Smooth muscle cell (in vitro differentiated cells): Measurements from ENCODE around the gene KIAA0232. TPM values are rescaled to one million over a fixed set of nuclear protein-coding genes. Genes with fewer than 3 reads are reported as not detected.

Experiments used
- DNase-seq: peaks from one replicate; lab custom pipeline; 2025; ENCODE audit not compliant: unreplicated experiment; lab: John Stamatoyannopoulos, UW
- H2AFZ ChIP-seq: fragments of 200-600 bp; sonication (generic); 2 replicates; pipeline ENCODE4 v1.6.0; 2016; ENCODE audit warnings: antibody characterized with exemption, low read depth, mild to moderate bottlenecking
- H3F3A ChIP-seq: fragments of 200-600 bp; sonication (generic); 2 replicates; pipeline ENCODE4 v1.6.0; 2017; ENCODE audit warnings: antibody characterized with exemption, low read depth
- H3K27ac ChIP-seq: fragments of 200-600 bp; sonication (generic); 2 replicates; pipeline ENCODE4 v1.5.1; 2016; ENCODE audit warnings: low read depth, mild to moderate bottlenecking
- H3K27me3 ChIP-seq: fragments of 200-600 bp; sonication (generic); 2 replicates; pipeline ENCODE4 v1.6.1; 2016; ENCODE audit warnings: low read depth, mild to moderate bottlenecking
- H3K36me3 ChIP-seq: fragments of 200-600 bp; sonication (generic); 2 replicates; pipeline ENCODE4 v1.5.1; 2016; ENCODE audit warnings: low read depth
- H3K4me1 ChIP-seq: fragments of 200-600 bp; sonication (generic); 2 replicates; pipeline ENCODE4 v1.5.1; 2016; ENCODE audit warnings: low read depth
- H3K4me2 ChIP-seq: fragments of 200-600 bp; sonication (generic); 2 replicates; pipeline ENCODE4 v1.6.0; 2016; ENCODE audit warnings: mild to moderate bottlenecking
- H3K4me3 ChIP-seq: fragments of 200-600 bp; sonication (generic); 2 replicates; pipeline ENCODE4 v1.5.1; 2016; ENCODE audit warnings: mild to moderate bottlenecking
- H3K79me2 ChIP-seq: fragments of 200-600 bp; sonication (generic); 2 replicates; pipeline ENCODE4 v1.6.0; 2016; ENCODE audit warnings: low read depth, mild to moderate bottlenecking
- H3K9ac ChIP-seq: fragments of 200-600 bp; sonication (generic); 2 replicates; pipeline ENCODE4 v1.6.0; 2016; ENCODE audit warnings: low read depth
- H3K9me3 ChIP-seq: fragments of 200-600 bp; sonication (generic); replicated peaks from 2 replicates; pipeline ENCODE4 v1.5.1; 2016; ENCODE audit warnings: low read depth
- H4K20me1 ChIP-seq: fragments of 200-600 bp; sonication (generic); 2 replicates; pipeline ENCODE4 v1.6.0; 2016; ENCODE audit warnings: low read depth
- WGBS: methylation state at CpG from one replicate; pipeline ENCODE4 v1.1.7; 2016; ENCODE audit warnings: low lambda C conversion rate; 5-methylcytosine and 5-hydroxymethylcytosine counted together
- polyA plus RNA-seq: library from polyadenylated mRNA; unstranded; fragments of >200 nt; fragmentation: Nextera tagmentation; extraction: Ambion mirVana; gene quantifications from 2 replicates; pipeline ENCODE4 v1.2.1, GENCODE V29; 2016
- total RNA-seq: library from RNA; depleted of rRNA; stranded (reverse); fragments of >200 nt; gene quantifications from 2 replicates; pipeline ENCODE4 v1.2.3, GENCODE V29; 2014
- TF ChIP-seq, protein P1 (sequence below): fragments of 200-600 bp; sonication (generic); IDR thresholded peaks from 2 replicates; pipeline ENCODE4 v1.5.1; 2017; ENCODE audit warnings: borderline replicate concordance, mild to moderate bottlenecking, antibody characterized with exemption; ENCODE audit not compliant: insufficient read depth, poor library complexity, severe bottlenecking

KIAA0232 gene
- total and polyA plus RNA-seq, 2 experiments from 2014 or later, result 8.4 to 16.6 TPM

DNA sequence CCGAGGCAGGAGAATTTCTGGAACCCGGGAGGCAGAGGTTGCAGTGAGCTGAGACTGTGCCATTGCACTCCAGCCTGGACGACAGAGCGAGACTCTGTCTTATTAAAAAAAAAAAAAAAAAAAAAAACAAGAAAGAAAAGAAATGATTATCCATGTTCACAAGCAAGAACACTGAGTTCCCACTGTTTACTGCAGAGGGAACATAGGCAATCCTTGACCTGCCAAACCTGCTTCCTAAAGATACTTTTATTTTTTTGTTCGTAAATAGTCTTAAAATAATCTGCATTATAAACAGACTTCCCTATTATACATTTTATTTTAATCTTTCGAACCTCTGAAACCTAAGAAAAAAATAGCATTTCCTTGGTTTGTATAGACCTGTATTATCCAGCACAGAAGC is 76.5 kb downstream of the KIAA0232 start:
- H3K9me3 ChIP-seq, result no peaks in the 10 kb centered on the region
- peaks cover 33% of the 10 kb centered on the region for H3K36me3 ChIP-seq
- 98% methylated on average over 6 of the region's 6 CpGs for WGBS
- H3K4me3 ChIP-seq, result no peak overlapping the region
- peaks cover 30% of the 10 kb centered on the region for H3K79me2 ChIP-seq
- TF ChIP-seq, protein P1, sequence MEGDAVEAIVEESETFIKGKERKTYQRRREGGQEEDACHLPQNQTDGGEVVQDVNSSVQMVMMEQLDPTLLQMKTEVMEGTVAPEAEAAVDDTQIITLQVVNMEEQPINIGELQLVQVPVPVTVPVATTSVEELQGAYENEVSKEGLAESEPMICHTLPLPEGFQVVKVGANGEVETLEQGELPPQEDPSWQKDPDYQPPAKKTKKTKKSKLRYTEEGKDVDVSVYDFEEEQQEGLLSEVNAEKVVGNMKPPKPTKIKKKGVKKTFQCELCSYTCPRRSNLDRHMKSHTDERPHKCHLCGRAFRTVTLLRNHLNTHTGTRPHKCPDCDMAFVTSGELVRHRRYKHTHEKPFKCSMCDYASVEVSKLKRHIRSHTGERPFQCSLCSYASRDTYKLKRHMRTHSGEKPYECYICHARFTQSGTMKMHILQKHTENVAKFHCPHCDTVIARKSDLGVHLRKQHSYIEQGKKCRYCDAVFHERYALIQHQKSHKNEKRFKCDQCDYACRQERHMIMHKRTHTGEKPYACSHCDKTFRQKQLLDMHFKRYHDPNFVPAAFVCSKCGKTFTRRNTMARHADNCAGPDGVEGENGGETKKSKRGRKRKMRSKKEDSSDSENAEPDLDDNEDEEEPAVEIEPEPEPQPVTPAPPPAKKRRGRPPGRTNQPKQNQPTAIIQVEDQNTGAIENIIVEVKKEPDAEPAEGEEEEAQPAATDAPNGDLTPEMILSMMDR, result no peak
- no peaks in the 10 kb centered on the region for H3K27me3 ChIP-seq
- no peak overlapping the region for H2AFZ ChIP-seq
- no peak for DNase-seq
- no peak overlapping the region for H3K27ac ChIP-seq
- H3F3A ChIP-seq, result peaks cover 14% of the 10 kb centered on the region
- peaks cover 45% of the 10 kb centered on the region for H4K20me1 ChIP-seq
- H3K4me2 ChIP-seq, result no peak overlapping the region
- no peak overlapping the region for H3K9ac ChIP-seq
- H3K4me1 ChIP-seq, result no peaks in the 10 kb centered on the region

DNA sequence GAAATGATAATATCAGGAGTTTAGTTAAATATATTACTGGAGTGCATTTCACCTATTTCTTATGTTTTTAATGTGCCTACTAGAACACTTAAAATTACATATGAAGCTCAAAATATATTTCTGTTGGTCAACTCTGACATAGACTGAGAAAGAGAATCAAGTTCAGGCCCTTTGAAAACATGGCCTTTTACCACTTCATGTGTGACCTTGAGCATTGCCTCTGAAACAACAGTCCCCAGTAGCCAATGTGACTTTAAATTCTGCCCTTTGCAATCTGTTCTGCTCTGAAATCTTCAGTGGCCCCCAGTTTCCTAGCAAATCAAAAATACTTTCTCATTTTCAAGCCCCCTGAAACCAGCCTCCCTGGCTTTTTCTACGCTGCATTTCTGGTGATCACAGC is 77.0 kb downstream of the KIAA0232 start:
- 97% methylated on average over 1 of the region's 1 CpG for WGBS
- Histone ChIP-seq H3K9ac (no peak overlapping the region), H3K79me2 (peaks cover 29% of the 10 kb centered on the region), H3K36me3 (peaks cover 36% of the 10 kb centered on the region), H3K27me3 (no peaks in the 10 kb centered on the region), H3K27ac (no peak overlapping the region), H3F3A (peaks cover 8% of the 10 kb centered on the region), H3K4me3 (no peak overlapping the region), H2AFZ (no peak overlapping the region), H4K20me1 (peaks cover 44% of the 10 kb centered on the region), H3K9me3 (no peaks in the 10 kb centered on the region), H3K4me1 (no peaks in the 10 kb centered on the region), H3K4me2 (no peak overlapping the region)
- TF ChIP-seq, protein P1, result no peak
- no peak for DNase-seq

DNA sequence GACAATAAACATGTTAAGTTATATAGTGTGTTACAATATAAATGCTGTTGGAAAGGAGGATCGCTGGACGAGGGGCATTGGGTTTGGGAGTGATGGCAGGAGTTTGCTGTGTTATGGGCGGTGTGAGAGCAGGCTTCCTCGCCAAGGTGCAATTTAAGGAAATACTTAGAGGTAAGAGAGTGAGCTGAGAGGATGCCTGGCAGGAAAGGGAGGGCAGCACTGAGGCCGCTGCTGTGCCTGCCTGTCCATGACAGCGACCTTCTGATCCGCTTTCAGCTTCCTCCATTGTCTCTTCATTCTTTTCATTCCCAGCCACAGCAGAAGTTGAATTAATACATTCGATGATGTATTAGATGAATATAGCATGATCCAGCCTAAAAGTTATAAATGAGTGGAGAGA is 85.9 kb downstream of the KIAA0232 start:
- TF ChIP-seq, protein P1, result no peak
- H3K36me3 ChIP-seq, result peaks cover 11% of the 10 kb centered on the region

DNA sequence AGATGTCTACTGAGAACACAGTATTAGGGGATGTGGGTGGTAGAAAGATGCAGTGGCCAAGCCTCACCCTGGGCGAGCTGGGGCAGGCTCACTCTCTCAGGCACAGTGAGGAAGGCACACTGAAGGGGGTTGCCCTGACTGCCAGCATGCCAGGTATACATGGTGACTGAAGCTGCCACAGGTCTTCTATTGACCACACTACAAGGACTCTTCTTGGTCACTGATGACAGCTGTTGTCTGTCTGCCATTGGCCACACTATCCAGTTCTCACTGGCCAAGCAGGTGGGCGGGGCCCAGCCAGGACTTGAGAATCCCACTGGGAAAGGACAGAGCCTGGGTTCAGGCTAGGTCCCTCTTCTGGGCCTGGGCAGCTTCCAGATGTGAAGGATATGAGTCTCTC is 87.4 kb downstream of the KIAA0232 start:
- H3K27me3 ChIP-seq, result no peaks in the 10 kb centered on the region
- no peaks in the 10 kb centered on the region for H3K4me1 ChIP-seq
- H2AFZ ChIP-seq, result no peak overlapping the region
- H3K36me3 ChIP-seq, result peaks cover 6% of the 10 kb centered on the region
- no peak for DNase-seq
- peaks cover 35% of the 10 kb centered on the region for H4K20me1 ChIP-seq
- WGBS, result 95% methylated on average over 2 of the region's 2 CpGs
- H3K9me3 ChIP-seq, result no peaks in the 10 kb centered on the region
- H3K27ac ChIP-seq, result no peak overlapping the region
- H3K4me3 ChIP-seq, result no peak overlapping the region
- TF ChIP-seq, protein P1, result no peak
- no peaks in the 10 kb centered on the region for H3F3A ChIP-seq
- H3K9ac ChIP-seq, result no peak overlapping the region
- no peaks in the 10 kb centered on the region for H3K79me2 ChIP-seq
- no peak overlapping the region for H3K4me2 ChIP-seq

More for the DNA sequence above, 85.9 kb downstream of the KIAA0232 start:
- Histone ChIP-seq H3F3A (no peaks in the 10 kb centered on the region), H2AFZ (no peak overlapping the region), H3K9ac (no peak overlapping the region), H3K79me2 (peaks cover 10% of the 10 kb centered on the region), H4K20me1 (peaks cover 27% of the 10 kb centered on the region), H3K4me2 (no peak overlapping the region), H3K4me1 (no peaks in the 10 kb centered on the region), H3K4me3 (no peak overlapping the region), H3K27ac (no peak overlapping the region), H3K27me3 (no peaks in the 10 kb centered on the region), H3K9me3 (no peaks in the 10 kb centered on the region)
- DNase-seq, result no peak
- 97% methylated on average over 8 of the region's 8 CpGs for WGBS
